Measurements from ENCODE around the gene ZNF286A. TPM values are rescaled to one million over a fixed set of nuclear protein-coding genes. Genes with fewer than 3 reads are reported as not detected.
"Not testable (repeated sequence)": the region's sequence is repeated elsewhere in the genome, so short reads cannot be mapped to it uniquely, and the experiment has no call there.

Gene ZNF286A
- total RNA-seq, 4 donors from 2014 or later: 15.2 to 20.4 (median 18.9) TPM

GRCh38 chr17:15742921-15743320 lies 43.4 kb downstream of the ZNF286A start:
- TF ChIP-seq POLR2AphosphoS5 (IDR thresholded peaks at IDR 0.05) (no peak), CTCF (IDR thresholded peaks at IDR 0.05) (no peak), POLR2A (IDR thresholded peaks at IDR 0.05; ENCODE audit: low read depth) (no peak), EP300 (IDR thresholded peaks at IDR 0.05) (no peak)
- H3K4me3 ChIP-seq: no peak overlapping the region
- intact Hi-C loops (cut with DNase I): no loop called here
- peaks cover 0 to 4% (median 0%) of the 10 kb centered on the region in 4 donors for H3K27me3 ChIP-seq
- no peak for DNase-seq (ENCODE audit: extremely low spot score)
- H3K27ac ChIP-seq (replicated peaks in 1 of 4): no peak overlapping the region
- no peaks in the 10 kb centered on the region for H3K4me1 ChIP-seq
- no peaks in the 10 kb centered on the region for H3K9me3 ChIP-seq
- no CpG with 5 or more reads among the region's 7 CpGs for WGBS
- no peaks in the 10 kb centered on the region for H3K36me3 ChIP-seq

DNA sequence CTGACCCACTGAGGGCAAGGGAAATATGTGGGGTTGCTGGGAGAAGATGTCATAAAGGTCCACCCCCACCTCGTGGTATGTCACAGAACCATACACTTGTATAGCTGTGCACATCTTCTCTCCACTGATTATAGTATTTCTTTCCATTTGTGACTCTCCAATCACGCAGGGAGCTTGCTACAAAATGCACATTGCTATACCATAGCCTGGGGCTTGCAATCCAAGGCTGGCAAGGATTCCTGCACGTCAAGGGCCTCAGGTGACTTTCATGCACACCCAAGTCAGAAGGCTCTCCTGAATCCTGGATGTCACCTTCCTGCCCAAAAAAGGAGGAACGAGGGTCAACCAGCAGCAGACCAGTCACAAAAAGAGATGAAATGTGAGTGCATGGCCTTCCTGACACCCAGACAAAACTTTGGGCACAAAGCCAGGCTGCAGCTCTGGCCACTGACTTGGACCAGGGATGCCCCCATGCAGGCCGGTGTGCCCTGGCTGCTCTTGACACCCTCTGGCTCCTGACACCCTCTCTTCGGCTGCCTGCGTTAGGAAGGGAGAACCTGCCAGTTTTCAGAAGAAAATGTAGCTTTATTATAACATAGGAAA lies 44.6 kb downstream of the ZNF286A start:
- Histone ChIP-seq H3K27me3 (peaks cover 0 to 5% (median 0%) of the 10 kb centered on the region in 4 donors), H3K9me3 (no peaks in the 10 kb centered on the region), H3K4me1 (no peaks in the 10 kb centered on the region), H3K27ac (replicated peaks in 1 of 4) (no peak overlapping the region), H3K36me3 (no peaks in the 10 kb centered on the region), H3K4me3 (no peak overlapping the region)
- no peak for DNase-seq (ENCODE audit: extremely low spot score)
- intact Hi-C loops (cut with DNase I): no loop called here
- WGBS: 77% methylated on average over 7 of the region's 7 CpGs
- no peak for TF ChIP-seq POLR2A (IDR thresholded peaks at IDR 0.05; ENCODE audit: low read depth)
- TF ChIP-seq EP300 (IDR thresholded peaks at IDR 0.05): no peak

DNA sequence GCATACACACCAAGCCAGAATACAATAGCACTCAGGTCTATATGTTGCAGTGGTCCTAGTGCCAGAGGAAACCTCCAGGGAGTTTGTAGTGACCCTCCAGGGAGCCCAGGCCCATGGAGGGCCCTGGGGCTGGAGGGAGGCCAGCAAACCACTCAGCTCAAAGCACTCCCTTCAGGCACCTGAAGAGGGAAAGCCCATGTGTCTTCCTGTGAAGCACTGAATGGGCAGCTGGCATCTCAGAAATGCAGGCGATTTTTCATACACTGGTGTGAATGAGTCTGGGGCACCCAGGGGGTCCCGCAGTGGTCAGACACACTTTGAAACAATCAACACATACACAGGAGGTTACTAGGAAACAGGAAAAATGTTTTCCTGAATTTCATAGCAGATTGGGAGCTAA lies 45.3 kb downstream of the ZNF286A start:
- 43% methylated on average over 2 of the region's 2 CpGs for WGBS
- H3K27ac ChIP-seq (replicated peaks in 1 of 4): no peak overlapping the region
- H3K4me1 ChIP-seq: peaks cover 0 to 3% (median 0%) of the 10 kb centered on the region in 4 donors
- H3K9me3 ChIP-seq: no peaks in the 10 kb centered on the region
- DNase-seq (ENCODE audit: extremely low spot score): no peak
- TF ChIP-seq POLR2AphosphoS5 (IDR thresholded peaks at IDR 0.05) (no peak), CTCF (IDR thresholded peaks at IDR 0.05) (no peak), EP300 (IDR thresholded peaks at IDR 0.05) (no peak), POLR2A (IDR thresholded peaks at IDR 0.05; ENCODE audit: low read depth) (no peak)
- no peak overlapping the region for H3K4me3 ChIP-seq
- intact Hi-C loops (cut with DNase I): no loop called here
- no peaks in the 10 kb centered on the region for H3K36me3 ChIP-seq
- H3K27me3 ChIP-seq: peaks cover 0 to 11% (median 0%) of the 10 kb centered on the region in 4 donors

- H3K27me3 ChIP-seq: peaks cover 0 to 11% (median 0%) of the 10 kb centered on the region in 4 donors
- intact Hi-C loops (cut with DNase I); H3K9me3 ChIP-seq; H3K4me1 ChIP-seq; H3K4me3 ChIP-seq; H3K27ac ChIP-seq (replicated peaks in 1 of 4); DNase-seq (ENCODE audit: extremely low spot score); H3K36me3 ChIP-seq: not testable (repeated sequence)
- no CpG with 5 or more reads among the region's 36 CpGs for WGBS
Measured at GRCh38 chr17:15749403-15749802, 49.9 kb downstream of the ZNF286A start.

DNA sequence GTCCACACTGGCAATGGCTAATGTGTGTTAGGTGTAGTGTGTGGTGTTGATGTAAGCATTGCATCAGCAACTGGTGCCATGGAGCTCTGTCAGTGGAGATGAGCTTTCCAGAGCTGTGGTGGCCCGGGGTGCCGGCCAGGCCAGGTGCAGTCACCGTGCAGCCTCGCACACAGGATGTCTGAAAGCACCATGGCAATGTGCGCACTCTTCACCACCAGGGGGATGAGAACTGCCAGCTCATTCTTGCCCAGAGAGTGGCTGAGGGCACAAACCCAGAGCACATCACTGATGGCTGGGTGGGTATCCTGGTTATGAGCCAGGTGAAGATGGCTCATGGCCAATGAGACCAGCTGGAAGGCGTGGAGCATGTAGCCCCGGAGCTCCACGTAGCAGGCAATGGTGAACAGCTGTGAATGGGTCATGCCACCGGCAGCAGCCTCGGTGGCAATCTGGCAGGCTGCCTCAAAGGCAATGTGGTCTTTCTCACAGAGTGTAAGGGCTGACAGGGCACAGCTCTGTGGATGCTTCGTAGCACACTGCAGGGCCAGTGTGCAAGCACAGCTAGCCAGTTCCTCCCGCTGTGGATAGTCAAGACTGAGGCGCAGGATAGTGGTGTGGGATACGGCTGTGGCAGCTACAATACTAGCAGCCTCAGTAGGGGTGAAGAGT lies 69.4 kb downstream of the ZNF286A start:
- DNase-seq (ENCODE audit: extremely low spot score); intact Hi-C loops (cut with DNase I); H3K4me3 ChIP-seq; H3K27ac ChIP-seq (replicated peaks in 1 of 4); H3K9me3 ChIP-seq; H3K36me3 ChIP-seq; H3K27me3 ChIP-seq; H3K4me1 ChIP-seq: not testable (repeated sequence)
- WGBS: 67% methylated on average over 4 of the region's 14 CpGs

Small RNA genes lying within 50 kb of the gene (small RNA-seq; reads per million reads assigned to genes)
- 0 reads per million in 3 donors for gene ZNF29P

Other genes with a start within 250 kb of the ZNF286A start
- 1 to 10 TPM; 1.6 to 6.6 (median 3.4) TPM for gene CDRT4, start 232.1 kb upstream of the ZNF286A start, total RNA-seq
- 10 to 100 TPM in 1 of 4 donors, 1 to 10 TPM in 3; 4.3 to 19.9 (median 6.1) TPM for gene TVP23C, start 136.3 kb upstream of the ZNF286A start, total RNA-seq
- under 1 TPM in 1 of 4 donors, not detected in 3; 0.52 TPM for gene FBXW10B, start 80.0 kb upstream of the ZNF286A start, total RNA-seq
- 10 to 100 TPM; 23.2 to 42.0 (median 30.4) TPM for gene TRIM16, start 15.4 kb upstream of the ZNF286A start, total RNA-seq
- gene TBC1D26, start 32.5 kb downstream of the ZNF286A start, total RNA-seq: under 1 TPM in 1 of 4 donors, not detected in 3; 0.23 TPM
- gene ADORA2B, start 245.4 kb downstream of the ZNF286A start, total RNA-seq: under 1 TPM; 0.26 to 0.75 (median 0.37) TPM

Measured in esophagus muscularis mucosa (tissue), 4 donors.